GM18907 (cell line): ENCODE measurements around the gene AKAP1.

Experiments used
- ATAC-seq: cut with Tn5 transposase; IDR thresholded peaks from one replicate; pipeline ENCODE4 v1.9.1; 2021; ENCODE audit warnings: mild to moderate bottlenecking, moderate library complexity; ENCODE audit not compliant: unreplicated experiment

The AKAP1 gene

GRCh38 chr17:57124053-57124452 is 39.0 kb downstream of the AKAP1 start:
- ATAC-seq, result no peak

GRCh38 chr17:57125406-57125805 is 40.4 kb downstream of the AKAP1 start:
- ATAC-seq, result no peak

- no peak for ATAC-seq
Observed at GRCh38 chr17:57125866-57126265, 40.8 kb downstream of the AKAP1 start.

GRCh38 chr17:57130708-57131461 is 45.8 kb downstream of the AKAP1 start:
- peak; percentile 54 for ATAC-seq

- no peak for ATAC-seq
Observed at GRCh38 chr17:57132663-57133062, 47.6 kb downstream of the AKAP1 start.

GRCh38 chr17:57133486-57133885 is 48.4 kb downstream of the AKAP1 start:
- no peak for ATAC-seq

- no peak for ATAC-seq
Observed at GRCh38 chr17:57135026-57135788, 50.2 kb downstream of the AKAP1 start.

GRCh38 chr17:57135789-57136291 is 50.8 kb downstream of the AKAP1 start:
- ATAC-seq, result no peak

- ATAC-seq, result no peak
Observed at GRCh38 chr17:57136355-57136754, 51.3 kb downstream of the AKAP1 start.

- no peak for ATAC-seq
Observed at GRCh38 chr17:57138030-57138911, 53.2 kb downstream of the AKAP1 start.

GRCh38 chr17:57138956-57139576 is 54.0 kb downstream of the AKAP1 start:
- no peak for ATAC-seq

GRCh38 chr17:57140316-57140715 is 55.3 kb downstream of the AKAP1 start:
- ATAC-seq, result no peak

GRCh38 chr17:57142925-57143324 is 57.9 kb downstream of the AKAP1 start:
- ATAC-seq, result no peak

- no peak for ATAC-seq
Observed at GRCh38 chr17:57143361-57143760, 58.3 kb downstream of the AKAP1 start.

- ATAC-seq, result no peak
Observed at GRCh38 chr17:57143919-57144318, 58.9 kb downstream of the AKAP1 start.

- ATAC-seq, result no peak
Observed at GRCh38 chr17:57144567-57144966, 59.5 kb downstream of the AKAP1 start.

GRCh38 chr17:57145347-57145746 is 60.3 kb downstream of the AKAP1 start:
- no peak for ATAC-seq

- no peak for ATAC-seq
Observed at GRCh38 chr17:57146273-57146672, 61.2 kb downstream of the AKAP1 start.

- no peak for ATAC-seq
Observed at GRCh38 chr17:57151798-57152197, 66.8 kb downstream of the AKAP1 start.

- ATAC-seq, result no peak
Observed at GRCh38 chr17:57152967-57153528, 68.0 kb downstream of the AKAP1 start.
